Stimulated activated CD4-positive, alpha-beta T cell treated with anti-CD3 and anti-CD28 coated beads, Interleukin-4, amount 100 ng/mL, for 24 hours (primary cell): ENCODE results near the gene GPR150.
"Not testable (repeated sequence)": the region's sequence is repeated elsewhere in the genome, so short reads cannot be mapped to it uniquely, and the experiment has no call there.

Experiments used
- DNase-seq: peaks from one replicate; pipeline ENCODE4 v3.0.0-alpha.2; 2020

The GPR150 gene

GRCh38 chr5:95626701-95627100 lies 6.8 kb downstream of the GPR150 start:
- no peak for DNase-seq

- no peak for DNase-seq
Measured at GRCh38 chr5:95627971-95628810, 8.3 kb downstream of the GPR150 start.

- no peak for DNase-seq
Measured at GRCh38 chr5:95628933-95629332, 9.0 kb downstream of the GPR150 start.

GRCh38 chr5:95630394-95630917 lies 10.6 kb downstream of the GPR150 start:
- DNase-seq = no peak

- DNase-seq = no peak
Measured at GRCh38 chr5:95631255-95631958, 11.5 kb downstream of the GPR150 start.

GRCh38 chr5:95631991-95632675 lies 12.2 kb downstream of the GPR150 start:
- DNase-seq = peak; percentile 83

GRCh38 chr5:95632942-95633341 lies 13.1 kb downstream of the GPR150 start:
- not testable (repeated sequence) for DNase-seq

- DNase-seq = no peak
Measured at GRCh38 chr5:95633671-95634070, 13.8 kb downstream of the GPR150 start.

GRCh38 chr5:95634081-95634480 lies 14.2 kb downstream of the GPR150 start:
- no peak for DNase-seq

- no peak for DNase-seq
Measured at GRCh38 chr5:95638632-95639031, 18.7 kb downstream of the GPR150 start.

- no peak for DNase-seq
Measured at GRCh38 chr5:95641741-95642220, 21.9 kb downstream of the GPR150 start.

- DNase-seq = no peak
Measured at GRCh38 chr5:95643152-95643551, 23.3 kb downstream of the GPR150 start.

GRCh38 chr5:95644351-95645042 lies 24.6 kb downstream of the GPR150 start:
- DNase-seq = peak; percentile 56

- DNase-seq = not testable (repeated sequence)
Measured at GRCh38 chr5:95646226-95646568, 26.3 kb downstream of the GPR150 start.

- DNase-seq = peak; percentile 94
Measured at GRCh38 chr5:95646569-95647431, 26.9 kb downstream of the GPR150 start, which contains the start of gene RFESD. TSS of gene RFESD (plus strand) at chr5:95646777. CDS start at chr5:95652272, 5,495 bp downstream.

GRCh38 chr5:95647886-95648860 lies 28.3 kb downstream of the GPR150 start:
- no peak for DNase-seq

GRCh38 chr5:95649274-95649673 lies 29.4 kb downstream of the GPR150 start:
- no peak for DNase-seq

- DNase-seq = no peak
Measured at GRCh38 chr5:95649842-95650620, 30.1 kb downstream of the GPR150 start.

GRCh38 chr5:95652849-95653248 lies 33.0 kb downstream of the GPR150 start:
- DNase-seq = no peak
